Measurements from ENCODE around the gene ARAP1.

ARAP1 gene

GRCh38 chr11:72647882-72648281, 104.3 kb downstream of the ARAP1 start:
- H3K27ac ChIP-seq, result no peak overlapping the region
- no peak for DNase-seq (ENCODE audit: low read depth, low spot score)

- DNase-seq (ENCODE audit: low read depth, low spot score), result no peak
Observed at GRCh38 chr11:72646472-72646871, 105.7 kb downstream of the ARAP1 start.

GRCh38 chr11:72646024-72646423, 106.2 kb downstream of the ARAP1 start:
- no peak for DNase-seq (ENCODE audit: low read depth, low spot score)

More at GRCh38 chr11:72646472-72646871, 105.7 kb downstream of the ARAP1 start:
- H3K27ac ChIP-seq, result no peak overlapping the region

GRCh38 chr11:72643547-72643946, 108.7 kb downstream of the ARAP1 start:
- DNase-seq (ENCODE audit: low read depth, low spot score), result peak; percentile 26
- H3K27ac ChIP-seq, result peak overlapping the region; percentile 68

More at GRCh38 chr11:72646024-72646423, 106.2 kb downstream of the ARAP1 start:
- H3K27ac ChIP-seq, result no peak overlapping the region

GRCh38 chr11:72642884-72643522, 109.2 kb downstream of the ARAP1 start:
- DNase-seq (ENCODE audit: low read depth, low spot score), result no peak
- H3K27ac ChIP-seq, result peak overlapping the region; percentile 68

GRCh38 chr11:72642043-72642883, 109.9 kb downstream of the ARAP1 start:
- H3K27ac ChIP-seq, result peak overlapping the region; percentile 68
- DNase-seq (ENCODE audit: low read depth, low spot score), result no peak

- DNase-seq (ENCODE audit: low read depth, low spot score), result no peak
- H3K27ac ChIP-seq, result no peak overlapping the region
Observed at GRCh38 chr11:72641522-72642042, 110.6 kb downstream of the ARAP1 start.

GRCh38 chr11:72639502-72640375, 112.5 kb downstream of the ARAP1 start:
- DNase-seq (ENCODE audit: low read depth, low spot score), result no peak
- H3K27ac ChIP-seq, result no peak overlapping the region

GRCh38 chr11:72637926-72638325, 114.3 kb downstream of the ARAP1 start:
- DNase-seq (ENCODE audit: low read depth, low spot score), result no peak
- H3K27ac ChIP-seq, result no peak overlapping the region

GRCh38 chr11:72637198-72637597, 115.0 kb downstream of the ARAP1 start:
- no peak overlapping the region for H3K27ac ChIP-seq
- DNase-seq (ENCODE audit: low read depth, low spot score), result no peak

GRCh38 chr11:72636376-72636775, 115.8 kb downstream of the ARAP1 start:
- H3K27ac ChIP-seq, result no peak overlapping the region
- DNase-seq (ENCODE audit: low read depth, low spot score), result no peak

GRCh38 chr11:72635933-72636332, 116.3 kb downstream of the ARAP1 start:
- H3K27ac ChIP-seq, result no peak overlapping the region
- DNase-seq (ENCODE audit: low read depth, low spot score), result no peak

GRCh38 chr11:72635309-72635915, 116.8 kb downstream of the ARAP1 start:
- no peak for DNase-seq (ENCODE audit: low read depth, low spot score)
- no peak overlapping the region for H3K27ac ChIP-seq
